ENCODE results near the gene ANKRD16.

GRCh38 chr10:5906651-5907050 is 17.0 kb upstream of the ANKRD16 start:
- no peak for TF ChIP-seq POLR2A (IDR thresholded peaks at IDR 0.05)
- no peak for TF ChIP-seq CTCF (IDR thresholded peaks at IDR 0.05)
